Endometrial microvascular endothelial cells (primary cell): ENCODE results near the gene ANKRD37. TPM values are rescaled to one million over a fixed set of nuclear protein-coding genes. Genes with fewer than 3 reads are reported as not detected.

Experiments
- in situ Hi-C: cut with HindIII; loops from 2 replicates; pipeline ENCODE4 v1.10.0; 2017; ENCODE audit warnings: low sequenced_read_pairs, low pct_unique_long_range_greater_than_20kb; ENCODE audit errors: inconsistent ontology term
- total RNA-seq: library from RNA; depleted of rRNA; stranded (reverse); fragments of >200 nt; gene quantifications from one replicate; pipeline ENCODE4 v1.2.3, GENCODE V29; 2015; ENCODE audit errors: inconsistent ontology term

Gene ANKRD37
- total RNA-seq, 1 donor from 2014 or later: 2.0 TPM

- in situ Hi-C loops: no loop called here
These were observed 8.8 kb downstream of the ANKRD37 start for GRCh38 chr4:185405296-185405999.

GRCh38 chr4:185408432-185408831, 11.8 kb downstream of the ANKRD37 start:
- in situ Hi-C loops: no loop called here

- in situ Hi-C loops: no loop called here
These were observed 15.2 kb downstream of the ANKRD37 start for GRCh38 chr4:185411849-185412248.

GRCh38 chr4:185412412-185412811, 15.8 kb downstream of the ANKRD37 start:
- in situ Hi-C loops: no loop called here

- in situ Hi-C loops: no loop called here
These were observed 20.3 kb downstream of the ANKRD37 start for GRCh38 chr4:185416955-185417354.

GRCh38 chr4:185421366-185422124, 24.9 kb downstream of the ANKRD37 start:
- in situ Hi-C loops: no loop called here

GRCh38 chr4:185424905-185425646, 28.4 kb downstream of the ANKRD37 start:
- in situ Hi-C loops: no loop called here

- in situ Hi-C loops: no loop called here
These were observed 29.2 kb downstream of the ANKRD37 start, which contains the start of gene UFSP2 for GRCh38 chr4:185425647-185426352. UFSP2 (minus strand) TSS chr4:185425964; CDS start chr4:185425868, 96 bp downstream.

GRCh38 chr4:185426960-185427688, 30.5 kb downstream of the ANKRD37 start:
- in situ Hi-C loops: no loop called here

GRCh38 chr4:185429660-185430059, 33.0 kb downstream of the ANKRD37 start:
- in situ Hi-C loops: no loop called here

GRCh38 chr4:185435466-185435865, 38.8 kb downstream of the ANKRD37 start:
- in situ Hi-C loops: no loop called here

- in situ Hi-C loops: no loop called here
These were observed 41.2 kb downstream of the ANKRD37 start for GRCh38 chr4:185437809-185438208.

- in situ Hi-C loops: no loop called here
These were observed 44.8 kb downstream of the ANKRD37 start for GRCh38 chr4:185441479-185441878.

GRCh38 chr4:185445209-185445608, 48.6 kb downstream of the ANKRD37 start:
- in situ Hi-C loops: no loop called here

Other genes with a start within 250 kb of the ANKRD37 start
- gene CFAP97, start 192.8 kb upstream of the ANKRD37 start, total RNA-seq: 37.3 TPM
- gene SNX25, start 187.2 kb upstream of the ANKRD37 start, total RNA-seq: 13.7 TPM
- gene LRP2BP, start 917 bp upstream of the ANKRD37 start, total RNA-seq: 0.28 TPM
- 47.2 TPM for gene UFSP2, start 29.1 kb downstream of the ANKRD37 start, total RNA-seq
- not detected for gene CCDC110, start 74.9 kb downstream of the ANKRD37 start, total RNA-seq
- gene PDLIM3, start 138.7 kb downstream of the ANKRD37 start, total RNA-seq: 51.5 TPM